NCI-H187 (cell line): ENCODE results near the gene CKLF.
"Not testable (repeated sequence)": the region's sequence is repeated elsewhere in the genome, so short reads cannot be mapped to it uniquely, and the experiment has no call there.

ENCODE experiments used
- DNase-seq, 2 experiments: peaks; one replicate each; lab custom pipeline; 2025; lab: John Stamatoyannopoulos, UW

Gene CKLF

DNA sequence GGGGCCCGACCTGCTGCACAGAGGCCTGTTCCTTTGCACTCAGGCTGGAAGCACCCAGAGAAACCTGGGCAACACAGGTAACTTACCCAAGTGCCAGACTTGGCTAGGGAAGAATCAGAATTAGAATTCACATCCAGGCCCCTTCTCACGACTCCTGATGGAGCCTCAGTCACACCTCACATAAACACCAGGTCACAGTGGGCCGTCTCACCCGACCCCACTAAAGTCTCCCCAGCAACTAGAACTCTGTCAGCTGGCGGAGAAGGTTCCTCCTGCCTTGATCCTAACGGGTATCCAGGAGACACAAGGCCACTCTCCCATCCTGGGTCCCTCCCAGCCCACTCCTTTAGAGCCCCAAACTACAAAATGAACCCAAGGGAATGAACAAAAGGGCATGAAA is 8.8 kb upstream of the CKLF start:
- no peak for DNase-seq

DNA sequence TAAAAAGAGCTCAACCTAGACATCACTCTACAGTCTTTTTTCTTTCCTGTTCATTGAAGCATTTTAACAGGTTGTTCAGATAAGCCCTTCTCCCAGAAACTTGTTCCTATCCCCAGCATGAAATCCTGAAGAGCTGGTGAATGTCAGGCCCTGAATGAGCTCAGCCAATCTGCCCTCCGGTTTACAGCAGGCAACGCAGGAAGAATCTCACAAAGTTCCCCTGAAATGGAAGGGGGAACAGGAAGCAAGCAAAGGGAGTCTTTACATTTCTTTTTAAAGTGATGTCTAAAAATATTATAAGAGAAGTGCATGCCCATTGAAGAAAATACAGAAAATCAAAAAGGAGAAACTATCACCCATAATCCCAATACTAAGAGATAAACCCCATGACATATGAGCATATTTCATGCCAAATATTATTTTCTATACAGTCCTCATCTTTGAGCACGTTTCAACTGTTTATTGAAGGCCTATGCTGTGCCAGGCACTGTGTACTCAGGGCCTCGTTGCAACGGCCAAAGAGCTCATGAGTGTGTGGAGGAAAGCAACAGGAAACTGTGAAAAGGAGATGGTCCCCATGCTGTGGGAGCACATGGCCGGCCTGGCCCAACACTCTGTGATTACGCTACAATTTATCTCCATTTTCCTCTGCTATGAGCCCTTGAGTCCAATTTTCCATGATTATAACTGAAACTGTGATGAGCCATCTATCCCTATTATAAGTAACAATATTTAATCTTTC is 8.2 kb upstream of the CKLF start:
- no peak for DNase-seq

- DNase-seq: no peak
Observed at GRCh38 chr16:66547101-66547989, 5.0 kb upstream of the CKLF start.

- DNase-seq: no peak
Observed at GRCh38 chr16:66548068-66548467, 4.3 kb upstream of the CKLF start.

GRCh38 chr16:66548868-66549267 is 3.5 kb upstream of the CKLF start:
- DNase-seq: no peak

DNA sequence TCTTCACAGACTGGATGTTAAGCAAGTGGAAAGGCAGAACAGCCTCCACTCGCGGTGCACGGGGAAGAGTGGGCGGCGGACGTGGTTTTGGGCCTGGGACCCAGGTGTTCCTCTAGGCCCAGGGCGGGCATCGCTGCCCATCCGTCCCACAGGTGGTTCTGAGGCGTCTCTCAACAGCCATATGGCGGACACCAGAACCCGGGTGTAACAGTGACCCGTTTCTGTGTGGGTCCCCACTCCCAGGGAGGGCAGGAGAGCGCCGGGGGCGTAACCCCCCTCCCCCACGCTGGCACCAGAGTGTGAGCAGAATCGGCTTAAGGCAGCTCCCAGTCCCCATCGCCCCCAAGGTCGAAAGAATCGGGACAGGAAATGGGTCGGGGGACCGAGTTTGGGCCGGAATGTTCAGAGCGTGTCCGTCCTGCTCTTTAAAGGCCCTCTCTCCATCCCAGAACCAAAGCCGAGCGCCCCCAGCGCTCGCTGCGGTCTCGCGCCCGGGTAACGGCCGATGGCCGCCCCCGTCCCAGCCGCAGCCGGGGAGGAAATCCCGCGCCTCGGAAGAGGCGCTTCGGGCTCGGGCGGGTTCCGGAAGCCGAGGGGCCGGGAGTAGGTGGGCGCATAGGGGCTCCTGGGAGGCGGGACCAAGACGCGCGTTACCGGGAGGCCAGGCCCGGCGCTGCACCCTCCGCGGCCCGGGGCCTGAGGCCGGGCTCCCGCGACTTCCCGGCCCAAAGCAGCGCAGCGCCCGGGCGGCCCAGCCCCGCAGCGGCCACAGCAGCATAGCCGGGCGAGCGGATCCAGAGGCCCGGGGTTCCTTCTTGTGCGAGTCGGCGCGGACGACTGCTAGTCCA is 2.9 kb upstream of the CKLF start, which contains the start of gene TK2:
TSS of gene TK2 (minus strand) at position 839 of the 848 bp plus-strand sequence. CDS start at position 778, 61 bp downstream.
- no peak for DNase-seq

DNA sequence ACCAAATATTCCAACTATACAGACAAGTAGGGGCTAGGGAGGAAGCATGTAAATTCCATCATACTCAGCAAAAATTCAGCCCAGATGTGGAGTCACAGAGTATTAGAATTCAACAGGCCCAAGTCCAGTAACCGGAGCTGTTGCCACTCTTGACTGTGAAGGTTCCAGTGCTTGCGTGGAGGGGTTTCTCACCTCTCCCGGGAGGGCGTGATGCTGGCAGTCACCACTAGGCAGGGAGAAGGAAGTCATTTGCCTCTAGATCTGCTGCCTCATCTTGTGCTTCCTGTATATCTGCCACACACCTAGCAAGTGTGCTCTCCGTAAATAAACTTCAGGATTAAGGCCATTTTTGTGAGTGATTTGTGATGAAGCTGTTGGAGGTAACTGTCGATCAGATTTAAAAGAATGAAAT is 1.0 kb upstream of the CKLF start:
- no peak for DNase-seq

DNA sequence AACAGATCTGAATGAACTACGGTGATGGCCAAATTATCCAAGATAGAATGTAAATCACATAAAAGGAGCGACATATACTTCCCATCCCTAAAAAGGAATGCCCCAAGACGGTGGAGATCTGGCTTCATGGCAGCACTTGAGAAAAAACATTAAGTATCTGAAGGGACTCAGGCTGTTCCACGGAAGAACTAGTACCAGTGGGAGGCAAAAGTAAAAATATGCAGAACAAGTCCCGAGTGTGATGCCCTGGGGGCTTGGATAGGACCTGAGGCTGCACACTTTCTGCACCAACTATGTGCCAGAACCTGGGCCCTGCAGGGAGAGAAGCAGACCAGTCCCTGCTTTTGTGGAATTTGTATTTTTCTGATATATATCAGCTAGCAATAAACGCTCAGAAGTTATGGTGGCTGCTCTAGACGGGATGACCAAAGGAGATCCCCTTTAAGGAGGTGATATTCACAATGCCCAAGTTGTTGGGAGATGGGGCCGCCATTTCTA is 539 bp upstream of the CKLF start:
- no peak for DNase-seq

- DNase-seq: no peak
Observed at GRCh38 chr16:66553223-66553622, 847 bp downstream of the CKLF start.

DNA sequence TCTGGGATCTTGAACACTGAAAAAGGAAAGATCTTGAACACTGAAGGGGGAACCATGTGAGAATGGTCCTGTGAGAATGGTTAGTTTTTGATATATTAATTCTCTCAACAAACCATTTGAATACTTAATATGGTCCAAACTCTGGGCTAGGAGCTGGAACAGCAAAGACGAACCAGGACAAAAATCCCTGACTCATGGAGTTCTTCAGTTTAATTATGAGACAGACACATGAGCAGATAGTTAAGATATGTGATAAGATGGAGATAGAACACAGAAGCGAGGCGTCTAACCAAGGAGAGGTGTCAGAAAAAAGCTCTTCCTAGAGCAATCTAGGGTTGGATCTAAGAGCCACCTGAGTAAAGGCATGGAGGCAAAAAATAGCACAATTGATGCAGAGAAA is 1.6 kb downstream of the CKLF start:
- DNase-seq: no peak

DNA sequence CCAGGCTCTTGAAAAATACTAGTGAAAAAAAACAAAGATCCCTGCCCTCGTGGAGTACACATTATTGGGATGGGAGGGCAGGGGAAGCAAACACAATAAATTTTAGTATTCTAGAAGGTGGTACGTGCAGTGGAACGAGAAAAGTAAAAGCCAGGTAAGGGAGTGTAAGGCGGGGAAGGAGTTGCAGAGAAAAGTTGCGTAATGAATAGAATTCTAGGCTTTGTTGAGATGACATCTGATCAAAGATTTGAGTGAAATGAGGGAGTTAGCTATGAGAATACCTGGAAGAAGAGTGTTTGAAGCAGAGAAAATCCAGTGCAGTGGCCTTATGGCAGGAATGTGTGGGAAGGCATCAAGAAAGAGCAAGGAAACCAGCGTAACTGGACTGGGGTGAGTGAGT is 2.1 kb downstream of the CKLF start:
- DNase-seq: no peak

DNA sequence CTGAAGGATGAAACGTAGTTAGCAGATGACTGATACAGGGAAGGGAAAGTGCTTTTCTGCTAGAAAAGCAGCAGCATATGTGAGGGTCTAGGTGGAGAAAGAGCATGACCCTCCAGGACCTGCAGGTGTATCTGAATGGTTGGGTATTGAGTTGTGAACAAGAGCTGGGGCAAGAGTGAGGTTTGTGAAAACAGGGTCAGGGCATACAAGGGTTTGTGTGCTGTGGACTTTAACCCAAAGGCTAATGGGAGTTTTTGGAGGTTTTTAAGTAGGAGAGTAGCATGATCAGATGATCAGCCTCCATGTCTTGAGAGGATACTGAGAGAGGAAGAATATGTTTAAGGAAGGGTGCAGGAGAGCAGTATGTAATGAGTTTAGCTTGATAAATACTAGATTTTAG is 7.7 kb downstream of the CKLF start:
- DNase-seq: no peak

- DNase-seq: no peak
Observed at GRCh38 chr16:66561381-66562080, 9.2 kb downstream of the CKLF start.

DNA sequence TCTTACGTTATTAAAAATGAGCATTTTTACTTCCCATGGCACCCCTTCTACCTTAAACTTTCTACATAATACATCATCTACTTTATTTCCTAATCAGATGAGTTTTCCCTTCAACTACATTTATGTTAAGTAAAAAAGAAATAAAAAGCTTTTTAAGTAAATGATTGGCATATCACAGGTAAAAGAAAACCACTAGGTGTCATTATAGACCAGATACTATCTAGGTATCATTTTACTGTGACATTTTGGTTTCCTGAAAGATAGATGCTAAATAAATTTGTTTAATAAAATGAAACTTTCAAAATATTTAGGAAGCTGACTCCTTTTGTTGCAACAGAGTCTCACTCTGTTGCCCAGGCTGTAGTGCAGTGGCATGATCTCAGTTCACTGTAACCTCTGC is 10.0 kb downstream of the CKLF start:
- no peak for DNase-seq

DNA sequence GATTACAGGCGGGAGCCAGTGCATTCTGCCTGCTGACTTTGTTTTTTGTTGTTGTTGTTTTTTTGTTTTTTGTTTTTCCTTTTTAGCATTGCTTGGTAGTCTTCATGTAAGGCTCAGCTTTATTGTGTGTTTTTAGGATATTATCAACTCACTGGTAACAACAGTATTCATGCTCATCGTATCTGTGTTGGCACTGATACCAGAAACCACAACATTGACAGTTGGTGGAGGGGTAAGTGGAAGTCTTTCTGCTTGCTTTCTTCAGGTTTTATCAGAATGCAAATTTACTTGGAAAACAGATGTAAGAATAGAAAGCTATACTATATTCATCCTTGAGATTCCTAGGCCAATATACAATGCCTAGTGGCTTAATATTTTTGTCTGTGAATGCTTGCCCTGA is 10.6 kb downstream of the CKLF start:
- no peak for DNase-seq

DNA sequence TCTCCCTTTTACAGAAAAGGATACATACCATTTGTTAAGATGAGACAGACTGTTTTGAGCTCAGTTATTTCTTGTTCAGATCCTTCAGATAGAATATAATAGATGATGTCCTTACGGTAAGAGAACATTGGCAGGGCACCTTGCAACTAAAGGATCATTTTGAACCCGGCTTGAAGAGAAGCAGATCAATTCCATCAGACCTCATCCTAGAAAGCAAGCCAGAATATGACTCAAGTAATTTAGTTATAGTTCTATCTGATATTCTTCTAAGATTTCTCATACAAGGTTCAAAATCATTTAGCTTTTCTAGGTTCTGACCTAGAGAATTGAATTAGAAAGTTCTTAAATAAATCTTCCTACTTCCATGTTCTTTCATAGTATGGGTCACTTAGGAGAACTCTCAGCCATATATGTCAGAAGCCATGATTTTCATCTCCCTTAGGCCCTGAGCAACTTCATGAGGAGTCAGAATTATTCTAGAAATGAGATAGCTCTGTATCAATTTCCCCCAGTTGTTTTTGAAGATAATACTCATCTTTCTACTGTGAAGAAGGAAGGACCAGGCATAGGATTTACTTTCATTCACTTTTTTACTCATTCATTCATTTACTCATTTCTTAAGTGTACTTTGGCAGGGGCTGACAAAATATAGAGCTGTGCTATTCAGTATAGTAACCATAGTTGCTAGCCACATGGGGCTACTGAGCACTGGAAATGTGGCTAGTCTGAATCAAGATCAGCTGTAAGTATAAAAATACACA is 11.4 kb downstream of the CKLF start:
- DNase-seq: no peak

- no peak for DNase-seq
Observed at GRCh38 chr16:66566051-66566901, 13.9 kb downstream of the CKLF start, which contains the start of gene CMTM1. Gene CMTM1, plus strand, starts transcription at chr16:66566439. Its CDS starts 75 bp downstream, at chr16:66566514.

DNA sequence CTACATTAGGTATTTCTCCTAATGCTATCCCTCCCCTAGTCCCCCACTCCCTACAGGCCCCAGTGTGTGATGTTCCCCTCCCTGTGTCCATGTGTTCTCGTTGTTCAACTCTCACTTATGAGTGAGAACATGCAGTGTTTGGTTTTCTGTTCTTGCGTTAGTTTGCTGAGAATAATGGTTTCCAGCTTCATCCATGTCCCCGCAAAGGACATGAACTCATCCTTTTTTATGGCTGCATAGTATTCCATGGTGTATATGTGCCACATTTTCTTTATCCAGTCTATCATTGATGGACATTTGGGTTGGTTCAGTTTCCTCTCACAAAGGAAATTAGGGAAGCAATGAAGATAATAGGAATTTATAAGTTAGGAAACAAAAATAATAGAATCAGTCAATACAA is 14.9 kb downstream of the CKLF start:
- DNase-seq: not testable (repeated sequence)

DNA sequence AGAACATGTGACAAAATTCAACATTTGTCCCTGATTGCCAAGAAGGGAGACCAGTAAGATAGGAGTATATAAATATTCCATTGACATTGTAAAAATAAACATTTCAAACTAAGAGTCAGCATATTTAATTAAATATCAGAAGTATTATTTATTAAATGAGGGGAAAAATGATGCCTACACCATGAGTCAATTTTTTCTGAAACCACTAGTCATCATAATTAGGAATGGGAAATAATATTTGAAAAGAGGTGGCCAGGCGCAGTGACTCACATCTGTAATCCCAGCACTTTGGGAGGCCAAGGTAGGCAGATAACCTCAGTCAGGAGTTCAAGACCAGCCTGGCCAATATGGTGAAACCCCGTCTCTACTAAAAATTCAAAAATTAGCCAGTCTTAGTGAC is 16.0 kb downstream of the CKLF start:
- no peak for DNase-seq

- no peak for DNase-seq
Observed at GRCh38 chr16:66569131-66569530, 16.8 kb downstream of the CKLF start.
